ENCODE results near the gene TBX3. TPM values are rescaled to one million over a fixed set of nuclear protein-coding genes. Genes with fewer than 3 reads are reported as not detected.

The TBX3 gene
- total and polyA plus RNA-seq, 10 of the 15 experiments (the other 5 are each of a cell fraction or from before 2014, with no cell fraction given) = 0.04 to 0.28 (median 0.08) TPM; not detected in 7

DNA sequence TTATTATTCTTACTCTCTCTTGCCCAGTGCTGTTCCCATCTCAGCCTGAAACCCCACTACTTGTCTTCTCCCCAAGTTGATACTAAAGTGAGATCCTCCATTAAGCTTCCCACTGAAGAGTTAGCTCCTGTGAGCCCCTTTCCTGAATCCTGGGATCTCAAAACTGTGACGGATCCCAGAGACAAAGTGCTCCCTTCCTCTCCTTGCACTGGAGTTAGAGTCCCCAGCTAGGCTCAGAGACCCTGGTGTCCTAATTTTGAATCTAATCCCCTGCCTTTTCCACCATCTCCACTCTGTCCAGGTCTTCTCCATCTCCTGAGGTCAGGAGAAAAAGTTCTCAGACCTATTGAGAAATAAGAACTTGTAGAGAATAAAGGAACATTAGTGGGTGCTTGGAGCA, 17.6 kb upstream of the TBX3 start:
- SMC1A ChIA-PET (ENCODE audit: uncharacterized antibody, unreplicated experiment) = interaction anchor here (0.7 kb wide), 1 partner anchor 604 kb away, joined by 3 read pairs; no protein-coding TSS in a partner anchor
- RAD21 ChIA-PET (ENCODE audit: unreplicated experiment) = no interaction called here
- ATAC-seq (no peak), FAIRE-seq (no peak), DNase-seq (ENCODE audit: low read depth, low spot score) (no peak)
- H3K36me3 ChIP-seq (ENCODE audit: control insufficient read depth in 2 of 2, insufficient read depth in 2 of 2, low read length in 1 of 2) = no peaks in the 10 kb centered on the region
- 0% methylated on average over 1 of the region's 1 CpG for WGBS (ENCODE audit: insufficient coverage, insufficient replicate concordance, low lambda C conversion rate, missing lambda C conversion rate)
- H3K9ac ChIP-seq (ENCODE audit: control insufficient read depth, insufficient read depth, low read length) = no peak overlapping the region
- TF ChIP-seq SIN3A (IDR thresholded peaks at IDR 0.05; ENCODE audit: low read depth, low read length) = no peak
- no peak for TF ChIP-seq SUPT20H (IDR thresholded peaks at IDR 0.05; ENCODE audit: borderline replicate concordance, control insufficient read depth, low read depth, low read length)
- TF ChIP-seq PML (IDR thresholded peaks at IDR 0.05; ENCODE audit: low read length) = no peak
- TF ChIP-seq CBX5 (IDR thresholded peaks at IDR 0.05; ENCODE audit: low read depth) = no peak
- no peak for TF ChIP-seq CREB1 (IDR thresholded peaks at IDR 0.05; ENCODE audit: low read depth)
- no peak for TF ChIP-seq FOXK2 (IDR thresholded peaks at IDR 0.05)
- no peak for TF ChIP-seq ESRRA (IDR thresholded peaks at IDR 0.05; ENCODE audit: low read length)
- TF ChIP-seq, protein P1, sequence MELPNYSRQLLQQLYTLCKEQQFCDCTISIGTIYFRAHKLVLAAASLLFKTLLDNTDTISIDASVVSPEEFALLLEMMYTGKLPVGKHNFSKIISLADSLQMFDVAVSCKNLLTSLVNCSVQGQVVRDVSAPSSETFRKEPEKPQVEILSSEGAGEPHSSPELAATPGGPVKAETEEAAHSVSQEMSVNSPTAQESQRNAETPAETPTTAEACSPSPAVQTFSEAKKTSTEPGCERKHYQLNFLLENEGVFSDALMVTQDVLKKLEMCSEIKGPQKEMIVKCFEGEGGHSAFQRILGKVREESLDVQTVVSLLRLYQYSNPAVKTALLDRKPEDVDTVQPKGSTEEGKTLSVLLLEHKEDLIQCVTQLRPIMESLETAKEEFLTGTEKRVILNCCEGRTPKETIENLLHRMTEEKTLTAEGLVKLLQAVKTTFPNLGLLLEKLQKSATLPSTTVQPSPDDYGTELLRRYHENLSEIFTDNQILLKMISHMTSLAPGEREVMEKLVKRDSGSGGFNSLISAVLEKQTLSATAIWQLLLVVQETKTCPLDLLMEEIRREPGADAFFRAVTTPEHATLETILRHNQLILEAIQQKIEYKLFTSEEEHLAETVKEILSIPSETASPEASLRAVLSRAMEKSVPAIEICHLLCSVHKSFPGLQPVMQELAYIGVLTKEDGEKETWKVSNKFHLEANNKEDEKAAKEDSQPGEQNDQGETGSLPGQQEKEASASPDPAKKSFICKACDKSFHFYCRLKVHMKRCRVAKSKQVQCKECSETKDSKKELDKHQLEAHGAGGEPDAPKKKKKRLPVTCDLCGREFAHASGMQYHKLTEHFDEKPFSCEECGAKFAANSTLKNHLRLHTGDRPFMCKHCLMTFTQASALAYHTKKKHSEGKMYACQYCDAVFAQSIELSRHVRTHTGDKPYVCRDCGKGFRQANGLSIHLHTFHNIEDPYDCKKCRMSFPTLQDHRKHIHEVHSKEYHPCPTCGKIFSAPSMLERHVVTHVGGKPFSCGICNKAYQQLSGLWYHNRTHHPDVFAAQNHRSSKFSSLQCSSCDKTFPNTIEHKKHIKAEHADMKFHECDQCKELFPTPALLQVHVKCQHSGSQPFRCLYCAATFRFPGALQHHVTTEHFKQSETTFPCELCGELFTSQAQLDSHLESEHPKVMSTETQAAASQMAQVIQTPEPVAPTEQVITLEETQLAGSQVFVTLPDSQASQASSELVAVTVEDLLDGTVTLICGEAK (IDR thresholded peaks at IDR 0.05; ENCODE audit: borderline replicate concordance) = no peak
- TF ChIP-seq, protein P2, sequence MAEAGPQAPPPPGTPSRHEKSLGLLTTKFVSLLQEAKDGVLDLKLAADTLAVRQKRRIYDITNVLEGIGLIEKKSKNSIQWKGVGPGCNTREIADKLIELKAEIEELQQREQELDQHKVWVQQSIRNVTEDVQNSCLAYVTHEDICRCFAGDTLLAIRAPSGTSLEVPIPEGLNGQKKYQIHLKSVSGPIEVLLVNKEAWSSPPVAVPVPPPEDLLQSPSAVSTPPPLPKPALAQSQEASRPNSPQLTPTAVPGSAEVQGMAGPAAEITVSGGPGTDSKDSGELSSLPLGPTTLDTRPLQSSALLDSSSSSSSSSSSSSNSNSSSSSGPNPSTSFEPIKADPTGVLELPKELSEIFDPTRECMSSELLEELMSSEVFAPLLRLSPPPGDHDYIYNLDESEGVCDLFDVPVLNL (IDR thresholded peaks at IDR 0.05; ENCODE audit: low read depth, low read length) = no peak
- no peak for TF ChIP-seq EED (IDR thresholded peaks at IDR 0.05; ENCODE audit: low read depth)
- TF ChIP-seq ASH2L (IDR thresholded peaks at IDR 0.05; ENCODE audit: borderline replicate concordance, low read depth) = no peak
- no peak for TF ChIP-seq TBL1XR1 (IDR thresholded peaks at IDR 0.05; ENCODE audit: low read depth, low read length)
- TF ChIP-seq MTA3 (IDR thresholded peaks at IDR 0.05; ENCODE audit: borderline replicate concordance, low read length) = no peak
- no peak for TF ChIP-seq CHD2 (IDR thresholded peaks at IDR 0.05; ENCODE audit: borderline replicate concordance, low read depth, low read length)
- CTCF ChIA-PET = no interaction called here
- H3K4me2 ChIP-seq (ENCODE audit: control insufficient read depth, insufficient read depth) = no peak overlapping the region
- H3K4me1 ChIP-seq (ENCODE audit: control insufficient read depth, insufficient read depth, low read length) = no peaks in the 10 kb centered on the region
- H2AFZ ChIP-seq (ENCODE audit: control insufficient read depth, low read depth, low read length) = no peak overlapping the region
- in situ Hi-C loops (cut with MboI) = no loop called here
- no peak overlapping the region for H3K4me3 ChIP-seq
- no peaks in the 10 kb centered on the region for H4K20me1 ChIP-seq (ENCODE audit: control insufficient read depth, insufficient read depth)
- no TSS peak for BruUV-seq (replicated peaks)
- intact Hi-C loops (cut with micrococcal nuclease; ENCODE audit: unreplicated experiment) = no loop called here
- no peaks in the 10 kb centered on the region; the same call in 2 of the 3 replicates for H3K9me3 ChIP-seq (replicated peaks; ENCODE audit: control insufficient read depth, insufficient read depth, low read length)
- POLR2A ChIA-PET = no interaction called here
- H3K27me3 ChIP-seq (replicated peaks in 1 of 2; ENCODE audit: control insufficient read depth in 2 of 2, insufficient read depth in 2 of 2, low read length in 1 of 2) = peaks cover 0 to 10% of the 10 kb centered on the region in 2 experiments; a peak in 3 of 4 replicates
- no peak overlapping the region for H3K27ac ChIP-seq (ENCODE audit: control insufficient read depth, insufficient read depth)
- H3K79me2 ChIP-seq (ENCODE audit: control insufficient read depth, insufficient read depth, low read length) = no peaks in the 10 kb centered on the region
